SK-N-SH treated with all-trans-retinoic acid at 6 μM for 48 hours (cell line): ENCODE results near the gene PSME1.

Experiments used
- ATAC-seq: fragments of 200-7000 bp; cut with Tn5 transposase; 3 replicates; pipeline ENCODE4 v1.9.1; 2020; ENCODE audit warnings: mild to moderate bottlenecking, moderate library complexity
- ARNTL ChIP-seq: fragments of 450-650 bp; formaldehyde crosslinking; IDR thresholded peaks from 2 replicates; pipeline ENCODE4 v1.5.0; 2020; ENCODE audit warnings: low read depth, mild to moderate bottlenecking, moderate library complexity, borderline replicate concordance
- CSDC2 ChIP-seq: fragments of 250-450 bp; sonication (Bioruptor Pico); IDR thresholded peaks from 2 replicates; pipeline ENCODE4 v1.5.0; 2020; ENCODE audit warnings: mild to moderate bottlenecking, moderate library complexity
- CSRNP3 ChIP-seq: fragments of 250-450 bp; sonication (Bioruptor Pico); IDR thresholded peaks from 2 replicates; pipeline ENCODE4 v1.5.1; 2021; ENCODE audit warnings: mild to moderate bottlenecking, moderate library complexity
- ESRRG ChIP-seq: fragments of 250-450 bp; sonication (Bioruptor Pico); IDR thresholded peaks from 2 replicates; pipeline ENCODE4 v1.6.1; 2021; ENCODE audit warnings: mild to moderate bottlenecking
- GLIS3 ChIP-seq: fragments of 250-450 bp; sonication (Bioruptor Pico); IDR thresholded peaks from 2 replicates; pipeline ENCODE4 v1.5.0; 2020; ENCODE audit warnings: mild to moderate bottlenecking, moderate library complexity
- OSR1 ChIP-seq: fragments of 250-450 bp; sonication (Bioruptor Pico); IDR thresholded peaks from 2 replicates; pipeline ENCODE4 v1.8.0; 2022; ENCODE audit warnings: moderate library complexity, mild to moderate bottlenecking, inconsistent platforms
- POU6F1 ChIP-seq: fragments of 250-450 bp; sonication (Bioruptor Pico); IDR thresholded peaks from 2 replicates; pipeline ENCODE4 v1.8.0; 2021; ENCODE audit warnings: low read depth, mild to moderate bottlenecking, moderate library complexity, borderline replicate concordance
- PPARA ChIP-seq: fragments of 250-450 bp; sonication (Bioruptor Pico); IDR thresholded peaks from 2 replicates; pipeline ENCODE4 v1.5.0; 2020; ENCODE audit warnings: mild to moderate bottlenecking, borderline replicate concordance
- RARB ChIP-seq: fragments of 250-450 bp; sonication (Bioruptor Pico); IDR thresholded peaks from 2 replicates; pipeline ENCODE4 v1.8.0; 2021; ENCODE audit warnings: mild to moderate bottlenecking, moderate library complexity
- SNAI2 ChIP-seq: fragments of 250-450 bp; sonication (Bioruptor Pico); IDR thresholded peaks from 2 replicates; pipeline ENCODE4 v1.5.0; 2020; ENCODE audit warnings: mild to moderate bottlenecking, moderate library complexity
- TOX ChIP-seq: fragments of 250-450 bp; sonication (Bioruptor Pico); IDR thresholded peaks from 2 replicates; pipeline ENCODE4 v1.8.0; 2021; ENCODE audit warnings: mild to moderate bottlenecking, moderate library complexity, borderline replicate concordance
- ZFP3 ChIP-seq: fragments of 250-450 bp; sonication (Bioruptor Pico); IDR thresholded peaks from 2 replicates; pipeline ENCODE4 v1.5.0; 2020; ENCODE audit warnings: mild to moderate bottlenecking, moderate library complexity
- ZNF70 ChIP-seq: fragments of 450-650 bp; formaldehyde crosslinking; IDR thresholded peaks from 2 replicates; pipeline ENCODE4 v1.5.0; 2020; ENCODE audit warnings: mild to moderate bottlenecking, moderate library complexity
- ZNF8 ChIP-seq: fragments of 450-650 bp; formaldehyde crosslinking; IDR thresholded peaks from 2 replicates; pipeline ENCODE4 v1.5.0; 2020; ENCODE audit warnings: mild to moderate bottlenecking, moderate library complexity
- TF ChIP-seq, protein P1 (sequence below): fragments of 250-450 bp; sonication (Bioruptor Pico); IDR thresholded peaks from 2 replicates; pipeline ENCODE4 v1.5.0; 2020; ENCODE audit warnings: mild to moderate bottlenecking, moderate library complexity
- TF ChIP-seq, protein P2 (sequence below): fragments of 250-450 bp; sonication (Bioruptor Pico); IDR thresholded peaks from 2 replicates; pipeline ENCODE4 v1.8.0; 2020; ENCODE audit warnings: mild to moderate bottlenecking, moderate library complexity, borderline replicate concordance

Gene PSME1

DNA sequence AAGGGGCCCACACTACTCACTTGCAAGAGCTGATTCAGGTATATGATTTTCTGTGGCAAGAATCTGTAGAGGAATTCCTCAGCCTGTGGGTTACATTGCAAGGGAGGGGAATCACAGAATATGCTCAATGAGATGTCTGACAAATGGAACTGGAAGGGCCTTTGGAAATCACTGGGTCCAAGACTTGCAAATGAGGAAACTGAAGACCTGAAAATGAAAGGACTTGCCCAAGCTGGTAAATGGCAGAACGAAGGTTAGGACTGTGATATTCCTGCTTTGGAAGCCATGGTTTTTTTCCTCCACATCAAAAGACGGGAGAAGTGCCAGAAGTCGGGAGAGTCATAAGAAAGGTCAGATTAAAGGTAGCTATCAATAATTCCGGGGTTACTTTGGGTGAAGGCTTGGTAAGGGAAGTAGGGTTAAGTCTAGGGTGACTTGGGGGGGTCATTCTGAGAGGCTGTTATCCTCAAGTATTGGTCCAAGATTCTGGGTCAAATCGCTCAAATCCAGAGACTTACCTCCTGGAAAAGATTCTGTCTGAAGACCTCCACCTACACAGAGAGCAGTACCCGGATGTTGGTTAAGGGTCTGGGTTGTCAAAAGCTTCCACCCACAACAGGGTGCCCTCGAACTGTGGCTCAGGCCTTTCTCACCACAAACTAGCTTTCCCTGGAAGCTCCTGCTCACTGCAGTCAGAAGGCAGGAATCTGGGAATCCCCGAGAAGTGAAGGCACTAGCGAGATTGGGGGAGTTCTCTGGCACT is 9.9 kb downstream of the PSME1 start:
- TF ChIP-seq CSRNP3 (CRISPR knock-in tag) (no peak), CSDC2 (CRISPR knock-in tag) (no peak), RARB (CRISPR knock-in tag) (no peak), PPARA (no peak), TOX (no peak), ZNF8 (CRISPR knock-in tag) (no peak), POU6F1 (no peak)
- TF ChIP-seq, protein P1, sequence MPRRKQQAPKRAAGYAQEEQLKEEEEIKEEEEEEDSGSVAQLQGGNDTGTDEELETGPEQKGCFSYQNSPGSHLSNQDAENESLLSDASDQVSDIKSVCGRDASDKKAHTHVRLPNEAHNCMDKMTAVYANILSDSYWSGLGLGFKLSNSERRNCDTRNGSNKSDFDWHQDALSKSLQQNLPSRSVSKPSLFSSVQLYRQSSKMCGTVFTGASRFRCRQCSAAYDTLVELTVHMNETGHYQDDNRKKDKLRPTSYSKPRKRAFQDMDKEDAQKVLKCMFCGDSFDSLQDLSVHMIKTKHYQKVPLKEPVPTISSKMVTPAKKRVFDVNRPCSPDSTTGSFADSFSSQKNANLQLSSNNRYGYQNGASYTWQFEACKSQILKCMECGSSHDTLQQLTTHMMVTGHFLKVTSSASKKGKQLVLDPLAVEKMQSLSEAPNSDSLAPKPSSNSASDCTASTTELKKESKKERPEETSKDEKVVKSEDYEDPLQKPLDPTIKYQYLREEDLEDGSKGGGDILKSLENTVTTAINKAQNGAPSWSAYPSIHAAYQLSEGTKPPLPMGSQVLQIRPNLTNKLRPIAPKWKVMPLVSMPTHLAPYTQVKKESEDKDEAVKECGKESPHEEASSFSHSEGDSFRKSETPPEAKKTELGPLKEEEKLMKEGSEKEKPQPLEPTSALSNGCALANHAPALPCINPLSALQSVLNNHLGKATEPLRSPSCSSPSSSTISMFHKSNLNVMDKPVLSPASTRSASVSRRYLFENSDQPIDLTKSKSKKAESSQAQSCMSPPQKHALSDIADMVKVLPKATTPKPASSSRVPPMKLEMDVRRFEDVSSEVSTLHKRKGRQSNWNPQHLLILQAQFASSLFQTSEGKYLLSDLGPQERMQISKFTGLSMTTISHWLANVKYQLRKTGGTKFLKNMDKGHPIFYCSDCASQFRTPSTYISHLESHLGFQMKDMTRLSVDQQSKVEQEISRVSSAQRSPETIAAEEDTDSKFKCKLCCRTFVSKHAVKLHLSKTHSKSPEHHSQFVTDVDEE = no peak
- TF ChIP-seq, protein P2, sequence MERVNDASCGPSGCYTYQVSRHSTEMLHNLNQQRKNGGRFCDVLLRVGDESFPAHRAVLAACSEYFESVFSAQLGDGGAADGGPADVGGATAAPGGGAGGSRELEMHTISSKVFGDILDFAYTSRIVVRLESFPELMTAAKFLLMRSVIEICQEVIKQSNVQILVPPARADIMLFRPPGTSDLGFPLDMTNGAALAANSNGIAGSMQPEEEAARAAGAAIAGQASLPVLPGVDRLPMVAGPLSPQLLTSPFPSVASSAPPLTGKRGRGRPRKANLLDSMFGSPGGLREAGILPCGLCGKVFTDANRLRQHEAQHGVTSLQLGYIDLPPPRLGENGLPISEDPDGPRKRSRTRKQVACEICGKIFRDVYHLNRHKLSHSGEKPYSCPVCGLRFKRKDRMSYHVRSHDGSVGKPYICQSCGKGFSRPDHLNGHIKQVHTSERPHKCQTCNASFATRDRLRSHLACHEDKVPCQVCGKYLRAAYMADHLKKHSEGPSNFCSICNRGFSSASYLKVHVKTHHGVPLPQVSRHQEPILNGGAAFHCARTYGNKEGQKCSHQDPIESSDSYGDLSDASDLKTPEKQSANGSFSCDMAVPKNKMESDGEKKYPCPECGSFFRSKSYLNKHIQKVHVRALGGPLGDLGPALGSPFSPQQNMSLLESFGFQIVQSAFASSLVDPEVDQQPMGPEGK = no peak
- no peak; the same call in 2 of the 3 replicates for ATAC-seq

- peak; percentile 84 for ATAC-seq
- no peak for TF ChIP-seq SNAI2
- no peak for TF ChIP-seq ESRRG
- TF ChIP-seq ARNTL (CRISPR knock-in tag) = no peak
- TF ChIP-seq, protein P2 = no peak
- TF ChIP-seq, protein P1 = no peak
- TF ChIP-seq CSRNP3 (CRISPR knock-in tag) = no peak
- TF ChIP-seq TOX = no peak
- TF ChIP-seq ZFP3 (CRISPR knock-in tag) = no peak
- no peak for TF ChIP-seq ZNF70 (CRISPR knock-in tag)
- TF ChIP-seq OSR1 (CRISPR knock-in tag) = no peak
- no peak for TF ChIP-seq GLIS3
- no peak for TF ChIP-seq POU6F1
Measured at GRCh38 chr14:24146453-24146977, 10.5 kb downstream of the PSME1 start, which contains the start of gene PSME2. PSME2 (minus strand) TSS chr14:24146610; CDS start chr14:24146581, 29 bp downstream.
